ENCODE results near the gene TAF10.

- TF ChIP-seq CTCF (IDR thresholded peaks at IDR 0.05; ENCODE audit: insufficient read depth, low read length) (no peak), POLR2AphosphoS5 (IDR thresholded peaks at IDR 0.05; ENCODE audit: low read depth) (no peak)
- TF ChIP-seq, protein P1, sequence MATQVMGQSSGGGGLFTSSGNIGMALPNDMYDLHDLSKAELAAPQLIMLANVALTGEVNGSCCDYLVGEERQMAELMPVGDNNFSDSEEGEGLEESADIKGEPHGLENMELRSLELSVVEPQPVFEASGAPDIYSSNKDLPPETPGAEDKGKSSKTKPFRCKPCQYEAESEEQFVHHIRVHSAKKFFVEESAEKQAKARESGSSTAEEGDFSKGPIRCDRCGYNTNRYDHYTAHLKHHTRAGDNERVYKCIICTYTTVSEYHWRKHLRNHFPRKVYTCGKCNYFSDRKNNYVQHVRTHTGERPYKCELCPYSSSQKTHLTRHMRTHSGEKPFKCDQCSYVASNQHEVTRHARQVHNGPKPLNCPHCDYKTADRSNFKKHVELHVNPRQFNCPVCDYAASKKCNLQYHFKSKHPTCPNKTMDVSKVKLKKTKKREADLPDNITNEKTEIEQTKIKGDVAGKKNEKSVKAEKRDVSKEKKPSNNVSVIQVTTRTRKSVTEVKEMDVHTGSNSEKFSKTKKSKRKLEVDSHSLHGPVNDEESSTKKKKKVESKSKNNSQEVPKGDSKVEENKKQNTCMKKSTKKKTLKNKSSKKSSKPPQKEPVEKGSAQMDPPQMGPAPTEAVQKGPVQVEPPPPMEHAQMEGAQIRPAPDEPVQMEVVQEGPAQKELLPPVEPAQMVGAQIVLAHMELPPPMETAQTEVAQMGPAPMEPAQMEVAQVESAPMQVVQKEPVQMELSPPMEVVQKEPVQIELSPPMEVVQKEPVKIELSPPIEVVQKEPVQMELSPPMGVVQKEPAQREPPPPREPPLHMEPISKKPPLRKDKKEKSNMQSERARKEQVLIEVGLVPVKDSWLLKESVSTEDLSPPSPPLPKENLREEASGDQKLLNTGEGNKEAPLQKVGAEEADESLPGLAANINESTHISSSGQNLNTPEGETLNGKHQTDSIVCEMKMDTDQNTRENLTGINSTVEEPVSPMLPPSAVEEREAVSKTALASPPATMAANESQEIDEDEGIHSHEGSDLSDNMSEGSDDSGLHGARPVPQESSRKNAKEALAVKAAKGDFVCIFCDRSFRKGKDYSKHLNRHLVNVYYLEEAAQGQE (IDR thresholded peaks at IDR 0.05; ENCODE audit: insufficient replicate concordance, low read depth): no peak
These were observed 44.0 kb upstream of the TAF10 start, which contains the start of gene DCHS1 for GRCh38 chr11:6655790-6656583.
